IMR-90 (cell line): ENCODE data around the gene GPATCH2.

Experiments
- BHLHE40 ChIP-seq: fragments of 150-350 bp; IDR thresholded peaks from 2 replicates; pipeline ENCODE4 v1.6.1; 2016; ENCODE audit warnings: mild to moderate bottlenecking, low read depth, low read length
- CTCF ChIP-seq: conservative IDR thresholded peaks from 2 replicates; pipeline ENCODE4 v1.5.1; 2012; ENCODE audit warnings: mild to moderate bottlenecking, low read depth, low read length, improper control_type of control experiment
- MAFK ChIP-seq: IDR thresholded peaks from 2 replicates; pipeline ENCODE4 v1.6.1; 2012; ENCODE audit warnings: low read depth, low read length, improper control_type of control experiment
- MAZ ChIP-seq: IDR thresholded peaks from 2 replicates; pipeline ENCODE4 v1.6.1; 2012; ENCODE audit warnings: low read depth, mild to moderate bottlenecking, low read length, improper control_type of control experiment, moderate library complexity, borderline replicate concordance
- MXI1 ChIP-seq: IDR thresholded peaks from 2 replicates; pipeline ENCODE4 v1.6.1; 2012; ENCODE audit warnings: low read depth, mild to moderate bottlenecking, low read length, moderate library complexity, borderline replicate concordance
- POLR2A ChIP-seq: IDR thresholded peaks from 2 replicates; pipeline ENCODE4 v1.6.1; 2012; ENCODE audit warnings: mild to moderate bottlenecking, low read depth, low read length
- RAD21 ChIP-seq: IDR thresholded peaks from 2 replicates; pipeline ENCODE4 v1.6.1; 2012; ENCODE audit warnings: low read length, improper control_type of control experiment
- RFX5 ChIP-seq: IDR thresholded peaks from 2 replicates; pipeline ENCODE4 v1.8.0; 2012; ENCODE audit warnings: low read depth, mild to moderate bottlenecking, low read length, moderate library complexity
- SMC3 ChIP-seq: fragments of 150-350 bp; IDR thresholded peaks from 2 replicates; pipeline ENCODE4 v1.6.1; 2016; ENCODE audit warnings: low read depth, mild to moderate bottlenecking, antibody characterized with exemption, low read length, moderate library complexity
- USF2 ChIP-seq: fragments of 150-350 bp; IDR thresholded peaks from 2 replicates; pipeline ENCODE4 v1.6.1; 2017; ENCODE audit warnings: mild to moderate bottlenecking, antibody characterized with exemption, low read length, low read depth

- TF ChIP-seq USF2, result no peak
- TF ChIP-seq MAFK, result no peak
- no peak for TF ChIP-seq RAD21
- TF ChIP-seq CTCF, result no peak
- TF ChIP-seq POLR2A, result no peak
- no peak for TF ChIP-seq RFX5
- no peak for TF ChIP-seq MXI1
- TF ChIP-seq MAZ, result no peak
- no peak for TF ChIP-seq SMC3
- no peak for TF ChIP-seq BHLHE40
Observed at GRCh38 chr1:217393896-217394295, 237.0 kb downstream of the GPATCH2 start.
